ENCODE data around the gene GIGYF1. TPM values are rescaled to one million over a fixed set of nuclear protein-coding genes. Genes with fewer than 3 reads are reported as not detected.

GIGYF1 gene
- total and polyA plus RNA-seq, 2 of the 13 experiments (the other 11 are each of a cell fraction or from before 2014, with no cell fraction given) = 7.6 to 16.1 TPM

DNA sequence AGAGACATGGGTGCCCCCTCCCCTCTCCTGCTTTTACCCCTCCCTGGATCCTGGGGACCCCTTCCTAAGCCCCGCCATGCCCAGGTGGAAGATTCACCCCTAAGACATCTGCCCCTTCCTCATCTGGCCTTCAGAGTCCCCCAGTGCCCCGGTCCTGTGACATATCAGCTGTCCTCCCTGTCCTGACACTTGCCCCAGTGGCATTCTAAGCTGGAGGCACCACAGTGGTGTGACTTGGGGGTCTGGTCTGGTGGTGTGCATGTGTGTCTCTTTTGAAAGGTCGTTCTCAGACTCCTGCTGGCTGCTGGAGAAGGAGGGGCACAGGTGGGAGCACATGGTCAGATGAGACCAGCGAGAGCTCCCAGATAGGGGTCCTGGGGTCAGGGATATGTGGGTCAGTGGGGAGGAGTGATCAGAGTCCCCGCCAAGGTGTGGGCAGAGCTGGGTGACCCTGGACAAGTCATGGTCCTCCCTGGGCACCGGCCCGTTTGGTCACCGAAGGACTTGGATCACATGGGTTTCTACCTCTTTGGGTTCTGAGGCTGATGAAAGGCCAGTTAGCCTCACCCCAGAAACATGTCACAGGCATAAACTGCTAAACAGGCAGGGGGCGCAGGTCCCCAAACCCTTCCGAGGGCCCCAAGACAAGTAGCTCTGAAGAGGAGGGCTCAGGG lies 52.1 kb downstream of the GIGYF1 start:
- peak overlapping the region; percentile 57 to 84 (median 64) for H3K4me3 ChIP-seq (replicated peaks in 1 of 3; ENCODE audit: insufficient read depth in 1 of 3, low read depth in 2 of 3, low read length in 3 of 3)
- peak overlapping the region; percentile 97 for H3K4me2 ChIP-seq (ENCODE audit: low read depth, low read length)
- H3K27ac ChIP-seq (ENCODE audit: extremely low read length, insufficient read depth, low read length) = peak overlapping the region; percentile 88
- DNase-seq (ENCODE audit: low spot score) = peak; percentile 16
- H3K36me3 ChIP-seq (replicated peaks in 1 of 2; ENCODE audit: control insufficient read depth in 1 of 2, insufficient read depth in 2 of 2, low read length in 2 of 2) = no peaks in the 10 kb centered on the region
- H3K79me2 ChIP-seq (ENCODE audit: insufficient read depth, low read length) = no peaks in the 10 kb centered on the region
- FAIRE-seq = peak; percentile 56
- TSS peak; percentile 77 for BruUV-seq (replicated peaks)
- H3K27me3 ChIP-seq (ENCODE audit: control insufficient read depth in 1 of 2, insufficient read depth in 2 of 2, low read length in 2 of 2) = peaks cover 5 to 14% of the 10 kb centered on the region in 2 experiments; a peak in 4 of 5 replicates
- H4K20me1 ChIP-seq (ENCODE audit: insufficient read depth, low read length) = no peaks in the 10 kb centered on the region
- H3K9ac ChIP-seq (ENCODE audit: insufficient read depth, low read depth, low read length) = peak overlapping the region; percentile 75
- POLR2A ChIA-PET = interaction anchor here (0.6 to 2.6 kb wide), 20 partner anchors 9 to 1421 kb away, joined by 3 to 17 read pairs (median 4); partner anchors contain the start of genes ACTL6B, FBXO24, GNB2 and LRCH4
- peaks cover 41% of the 10 kb centered on the region for H3K4me1 ChIP-seq (ENCODE audit: insufficient read depth, low read length)
- in situ Hi-C loops (cut with HindIII; ENCODE audit: extremely low pct_ligation_motif_present, low pct_unique_long_range_greater_than_20kb) (no loop called here), intact Hi-C loops (cut with micrococcal nuclease; ENCODE audit: unreplicated experiment) (loop anchor here (1.0 kb wide), 1 partner anchor 31 kb away; the partner anchor contains the start of gene GNB2)
- ATAC-seq = peak; percentile 58
- no peak overlapping the region for H2AFZ ChIP-seq (ENCODE audit: low read length)
- WGBS (ENCODE audit: low lambda C conversion rate) = 0% methylated on average over 5 of the region's 10 CpGs
- CTCF ChIA-PET (ENCODE audit: low intra/inter-chr PET ratio, low total read pairs) = no interaction called here
- no peaks in the 10 kb centered on the region for H3K9me3 ChIP-seq (ENCODE audit: low read length)
- TF ChIP-seq, protein P1, sequence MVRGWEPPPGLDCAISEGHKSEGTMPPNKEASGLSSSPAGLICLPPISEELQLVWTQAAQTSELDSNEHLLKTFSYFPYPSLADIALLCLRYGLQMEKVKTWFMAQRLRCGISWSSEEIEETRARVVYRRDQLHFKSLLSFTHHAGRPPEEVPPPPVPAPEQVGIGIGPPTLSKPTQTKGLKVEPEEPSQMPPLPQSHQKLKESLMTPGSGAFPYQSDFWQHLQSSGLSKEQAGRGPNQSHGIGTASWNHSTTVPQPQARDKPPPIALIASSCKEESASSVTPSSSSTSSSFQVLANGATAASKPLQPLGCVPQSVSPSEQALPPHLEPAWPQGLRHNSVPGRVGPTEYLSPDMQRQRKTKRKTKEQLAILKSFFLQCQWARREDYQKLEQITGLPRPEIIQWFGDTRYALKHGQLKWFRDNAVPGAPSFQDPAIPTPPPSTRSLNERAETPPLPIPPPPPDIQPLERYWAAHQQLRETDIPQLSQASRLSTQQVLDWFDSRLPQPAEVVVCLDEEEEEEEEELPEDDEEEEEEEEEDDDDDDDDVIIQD (CRISPR knock-in tag; IDR thresholded peaks at IDR 0.05; ENCODE audit: low read depth) = 0 out of 2 replicates have a peak, but pooled peaks have one; percentile 7
- TF ChIP-seq ZMAT3 (CRISPR knock-in tag; conservative IDR thresholded peaks at IDR 0.05) (peak; percentile 58; the same call in 1 of the 2 replicates), YEATS2 (CRISPR knock-in tag; IDR thresholded peaks at IDR 0.05; ENCODE audit: borderline replicate concordance) (no peak), ZC3H13 (CRISPR knock-in tag; IDR thresholded peaks at IDR 0.05) (peak; percentile 35; the same call in 1 of the 2 replicates), ZNF17 (CRISPR knock-in tag; IDR thresholded peaks at IDR 0.05) (no peak), SP1 (IDR thresholded peaks at IDR 0.05) (no peak), SP1 (CRISPR knock-in tag; IDR thresholded peaks at IDR 0.05) (0 out of 2 replicates have a peak, but pooled peaks have one; percentile 6), PHF5A (CRISPR knock-in tag; IDR thresholded peaks at IDR 0.05; ENCODE audit: low read depth, unreplicated experiment) (no peak), ZNF235 (CRISPR knock-in tag; IDR thresholded peaks at IDR 0.05; ENCODE audit: borderline replicate concordance) (0 out of 2 replicates have a peak, but pooled peaks have one; percentile 50), ZNF292 (CRISPR knock-in tag; IDR thresholded peaks at IDR 0.05; ENCODE audit: borderline replicate concordance, low read depth) (no peak), SP4 (CRISPR knock-in tag; IDR thresholded peaks at IDR 0.05) (peak; percentile 2; the same call in 1 of the 2 replicates), RAD51 (IDR thresholded peaks at IDR 0.05; ENCODE audit: borderline replicate concordance) (no peak), ZFX (CRISPR knock-in tag; IDR thresholded peaks at IDR 0.05; ENCODE audit: low read depth) (0 out of 2 replicates have a peak, but pooled peaks have one; percentile 1), ZNF563 (CRISPR knock-in tag; IDR thresholded peaks at IDR 0.05) (peak; percentile 24; the same call in 1 of the 2 replicates)
- TF ChIP-seq, protein P2, sequence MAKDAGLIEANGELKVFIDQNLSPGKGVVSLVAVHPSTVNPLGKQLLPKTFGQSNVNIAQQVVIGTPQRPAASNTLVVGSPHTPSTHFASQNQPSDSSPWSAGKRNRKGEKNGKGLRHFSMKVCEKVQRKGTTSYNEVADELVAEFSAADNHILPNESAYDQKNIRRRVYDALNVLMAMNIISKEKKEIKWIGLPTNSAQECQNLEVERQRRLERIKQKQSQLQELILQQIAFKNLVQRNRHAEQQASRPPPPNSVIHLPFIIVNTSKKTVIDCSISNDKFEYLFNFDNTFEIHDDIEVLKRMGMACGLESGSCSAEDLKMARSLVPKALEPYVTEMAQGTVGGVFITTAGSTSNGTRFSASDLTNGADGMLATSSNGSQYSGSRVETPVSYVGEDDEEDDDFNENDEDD (CRISPR knock-in tag; IDR thresholded peaks at IDR 0.05; ENCODE audit: borderline replicate concordance) = no peak
- TF ChIP-seq, protein P3, sequence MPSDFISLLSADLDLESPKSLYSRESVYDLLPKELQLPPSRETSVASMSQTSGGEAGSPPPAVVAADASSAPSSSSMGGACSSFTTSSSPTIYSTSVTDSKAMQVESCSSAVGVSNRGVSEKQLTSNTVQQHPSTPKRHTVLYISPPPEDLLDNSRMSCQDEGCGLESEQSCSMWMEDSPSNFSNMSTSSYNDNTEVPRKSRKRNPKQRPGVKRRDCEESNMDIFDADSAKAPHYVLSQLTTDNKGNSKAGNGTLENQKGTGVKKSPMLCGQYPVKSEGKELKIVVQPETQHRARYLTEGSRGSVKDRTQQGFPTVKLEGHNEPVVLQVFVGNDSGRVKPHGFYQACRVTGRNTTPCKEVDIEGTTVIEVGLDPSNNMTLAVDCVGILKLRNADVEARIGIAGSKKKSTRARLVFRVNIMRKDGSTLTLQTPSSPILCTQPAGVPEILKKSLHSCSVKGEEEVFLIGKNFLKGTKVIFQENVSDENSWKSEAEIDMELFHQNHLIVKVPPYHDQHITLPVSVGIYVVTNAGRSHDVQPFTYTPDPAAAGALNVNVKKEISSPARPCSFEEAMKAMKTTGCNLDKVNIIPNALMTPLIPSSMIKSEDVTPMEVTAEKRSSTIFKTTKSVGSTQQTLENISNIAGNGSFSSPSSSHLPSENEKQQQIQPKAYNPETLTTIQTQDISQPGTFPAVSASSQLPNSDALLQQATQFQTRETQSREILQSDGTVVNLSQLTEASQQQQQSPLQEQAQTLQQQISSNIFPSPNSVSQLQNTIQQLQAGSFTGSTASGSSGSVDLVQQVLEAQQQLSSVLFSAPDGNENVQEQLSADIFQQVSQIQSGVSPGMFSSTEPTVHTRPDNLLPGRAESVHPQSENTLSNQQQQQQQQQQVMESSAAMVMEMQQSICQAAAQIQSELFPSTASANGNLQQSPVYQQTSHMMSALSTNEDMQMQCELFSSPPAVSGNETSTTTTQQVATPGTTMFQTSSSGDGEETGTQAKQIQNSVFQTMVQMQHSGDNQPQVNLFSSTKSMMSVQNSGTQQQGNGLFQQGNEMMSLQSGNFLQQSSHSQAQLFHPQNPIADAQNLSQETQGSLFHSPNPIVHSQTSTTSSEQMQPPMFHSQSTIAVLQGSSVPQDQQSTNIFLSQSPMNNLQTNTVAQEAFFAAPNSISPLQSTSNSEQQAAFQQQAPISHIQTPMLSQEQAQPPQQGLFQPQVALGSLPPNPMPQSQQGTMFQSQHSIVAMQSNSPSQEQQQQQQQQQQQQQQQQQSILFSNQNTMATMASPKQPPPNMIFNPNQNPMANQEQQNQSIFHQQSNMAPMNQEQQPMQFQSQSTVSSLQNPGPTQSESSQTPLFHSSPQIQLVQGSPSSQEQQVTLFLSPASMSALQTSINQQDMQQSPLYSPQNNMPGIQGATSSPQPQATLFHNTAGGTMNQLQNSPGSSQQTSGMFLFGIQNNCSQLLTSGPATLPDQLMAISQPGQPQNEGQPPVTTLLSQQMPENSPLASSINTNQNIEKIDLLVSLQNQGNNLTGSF (CRISPR knock-in tag; IDR thresholded peaks at IDR 0.05) = no peak

Measured in HepG2 (cell line).